HepG2 (cell line): ENCODE data around the gene TMEM141. TPM values are rescaled to one million over a fixed set of nuclear protein-coding genes. Genes with fewer than 3 reads are reported as not detected.

Source experiments
- ATF5 ChIP-seq: sonication (generic); formaldehyde crosslinking; IDR thresholded peaks from 2 replicates; pipeline ENCODE4 v1.4.0; 2020; ENCODE audit warnings: mild to moderate bottlenecking, low read depth, missing genetic modification reagents
- EED ChIP-seq: sonication (generic); formaldehyde crosslinking; IDR thresholded peaks from 2 replicates; pipeline ENCODE4 v1.5.0; 2020; ENCODE audit warnings: mild to moderate bottlenecking, missing genetic modification reagents
- GABPB1 ChIP-seq: IDR thresholded peaks from 2 replicates; pipeline ENCODE4 v1.6.1; 2016; ENCODE audit warnings: mild to moderate bottlenecking, missing genetic modification reagents, moderate library complexity, missing compliant biosample characterization
- KAT8 ChIP-seq: IDR thresholded peaks from 2 replicates; pipeline ENCODE4 v1.6.1; 2016; ENCODE audit warnings: missing genetic modification reagents, missing compliant biosample characterization
- MLLT10 ChIP-seq: sonication (generic); formaldehyde crosslinking; IDR thresholded peaks from 2 replicates; pipeline ENCODE4 v1.4.0; 2020; ENCODE audit warnings: missing genetic modification reagents
- NONO ChIP-seq, 2 experiments: fragments of 450-650 bp in 1 of 2; sonication (generic) in 1 of 2; formaldehyde crosslinking in 1 of 2; IDR thresholded peaks in 1 of 2; conservative IDR thresholded peaks in 1 of 2; 2 replicates each; pipeline versions ENCODE4 v1.6.1 to v1.8.0; 2017 to 2022; ENCODE audit warnings: mild to moderate bottlenecking in 1 of 2, missing genetic modification reagents in 1 of 2, moderate library complexity in 1 of 2
- NR1H2 ChIP-seq: sonication (generic); formaldehyde crosslinking; IDR thresholded peaks from 2 replicates; pipeline ENCODE4 v1.8.1; 2022; ENCODE audit warnings: low read depth, missing genetic modification reagents, borderline replicate concordance
- NR2F1 ChIP-seq, 2 experiments: fragments of 450-650 bp in 1 of 2; formaldehyde crosslinking in 1 of 2; IDR thresholded peaks; 2 replicates each; pipeline versions ENCODE4 v1.5.0 to v1.6.1; 2016 to 2020; ENCODE audit warnings: mild to moderate bottlenecking in 1 of 2, missing compliant biosample characterization in 1 of 2, missing genetic modification reagents in 1 of 2, moderate library complexity in 1 of 2
- SOX13 ChIP-seq, 3 experiments: fragments of 450-650 bp in 1 of 3; sonication (generic) in 1 of 3; formaldehyde crosslinking in 1 of 3; IDR thresholded peaks in 2 of 3; conservative IDR thresholded peaks in 1 of 3; 2 replicates each; pipeline versions ENCODE4 v1.5.0 to v1.6.1; 2016 to 2020; ENCODE audit warnings: antibody characterized with exemption in 1 of 3, mild to moderate bottlenecking in 1 of 3, missing compliant biosample characterization in 1 of 3, missing genetic modification reagents in 1 of 3, moderate library complexity in 1 of 3
- TRAFD1 ChIP-seq: sonication (generic); formaldehyde crosslinking; IDR thresholded peaks from 2 replicates; pipeline ENCODE4 v1.5.1; 2020; ENCODE audit warnings: missing genetic modification reagents, mild to moderate bottlenecking, borderline replicate concordance
- ZBTB25 ChIP-seq: IDR thresholded peaks from 2 replicates; pipeline ENCODE4 v1.6.1; 2018; ENCODE audit warnings: missing genetic modification reagents
- ZBTB3 ChIP-seq: sonication (generic); formaldehyde crosslinking; IDR thresholded peaks from 2 replicates; pipeline ENCODE4 v1.4.0; 2020; ENCODE audit warnings: low read depth, mild to moderate bottlenecking, moderate library complexity, missing genetic modification reagents, borderline replicate concordance
- ZBTB43 ChIP-seq: sonication (generic); formaldehyde crosslinking; conservative IDR thresholded peaks from 2 replicates; pipeline ENCODE4 v1.4.0; 2020; ENCODE audit warnings: missing genetic modification reagents
- ZBTB44 ChIP-seq: sonication (generic); formaldehyde crosslinking; IDR thresholded peaks from 2 replicates; pipeline ENCODE4 v1.4.0; 2020; ENCODE audit warnings: missing genetic modification reagents
- ZNF430 ChIP-seq: sonication (generic); formaldehyde crosslinking; IDR thresholded peaks from 2 replicates; pipeline ENCODE4 v1.9.0; 2021; ENCODE audit warnings: mild to moderate bottlenecking, missing genetic modification reagents
- ZNF589 ChIP-seq: sonication (generic); formaldehyde crosslinking; conservative IDR thresholded peaks from 2 replicates; pipeline ENCODE4 v1.8.0; 2022; ENCODE audit warnings: mild to moderate bottlenecking, moderate library complexity, missing genetic modification reagents
- ZNF670 ChIP-seq: sonication (generic); formaldehyde crosslinking; IDR thresholded peaks from 2 replicates; pipeline ENCODE4 v1.8.0; 2022; ENCODE audit warnings: mild to moderate bottlenecking, missing genetic modification reagents, borderline replicate concordance
- ZNF674 ChIP-seq: sonication (generic); formaldehyde crosslinking; IDR thresholded peaks from 2 replicates; pipeline ENCODE4 v1.5.0; 2020; ENCODE audit warnings: low read depth, mild to moderate bottlenecking, missing genetic modification reagents
- ZNF788 ChIP-seq: sonication (generic); formaldehyde crosslinking; IDR thresholded peaks from 2 replicates; pipeline ENCODE4 v1.5.0; 2020; ENCODE audit warnings: mild to moderate bottlenecking, missing genetic modification reagents, borderline replicate concordance
- ZSCAN31 ChIP-seq: sonication (generic); formaldehyde crosslinking; IDR thresholded peaks from 2 replicates; pipeline ENCODE4 v1.5.0; 2020; ENCODE audit warnings: low read depth, mild to moderate bottlenecking, missing genetic modification reagents
- polyA plus RNA-seq, 8 experiments: library from polyadenylated mRNA; depleted of rRNA in 3 of 8; stranded (reverse) in 7 of 8; unstranded in 1 of 8; fragments of >200 nt; fragmentation: Illumina TruSeq in 4 of 8; extraction: Trizol in 4 of 8; gene quantifications; 2 replicates each; pipeline versions ENCODE4 v1.2.1 to v1.2.3, GENCODE V29; 2011 to 2016; ENCODE audit warnings: low read depth in 4 of 8, missing spikeins in 1 of 8, mixed read lengths in 1 of 8; ENCODE audit not compliant: insufficient read depth in 1 of 8
- total RNA-seq, 5 experiments: library from RNA; depleted of rRNA; stranded (reverse); fragments of >200 nt; fragmentation: Illumina TruSeq; extraction: Trizol; gene quantifications; 2 replicates each; pipeline ENCODE4 v1.2.3, GENCODE V29; 2016; ENCODE audit warnings: low read depth in 1 of 5

The TMEM141 gene
- total and polyA plus RNA-seq, 2 of the 13 experiments (the other 11 are each of a cell fraction or from before 2014, with no cell fraction given) = 81.0 to 202 TPM

- TF ChIP-seq KAT8 (CRISPR knock-in tag) (0 out of 2 replicates have a peak, but pooled peaks have one; percentile 39), NONO (IDR thresholded peaks at IDR 0.05) (no peak), NONO (CRISPR knock-in tag; conservative IDR thresholded peaks at IDR 0.05) (peak; percentile 59; the same call in 1 of the 2 replicates), ZBTB3 (CRISPR knock-in tag) (no peak), MLLT10 (CRISPR knock-in tag) (no peak), EED (peak; percentile 91), SOX13 (IDR thresholded peaks at IDR 0.05) (no peak), SOX13 (CRISPR knock-in tag; conservative IDR thresholded peaks at IDR 0.05 in 1 of 2, IDR thresholded peaks at IDR 0.05 in 1 of 2) (0 out of 4 replicates have a peak, but pooled peaks of 1 of the 2 experiments have one; percentile 3), ZNF674 (CRISPR knock-in tag) (peak; percentile 51; the same call in 1 of the 2 replicates), ZBTB44 (CRISPR knock-in tag) (no peak), ZNF430 (CRISPR knock-in tag) (peak; percentile 46; the same call in 1 of the 2 replicates), ZNF589 (CRISPR knock-in tag) (no peak), ATF5 (0 out of 2 replicates have a peak, but pooled peaks have one; percentile 44), NR1H2 (CRISPR knock-in tag) (no peak), GABPB1 (CRISPR knock-in tag) (peak; percentile 53; the same call in 1 of the 2 replicates), TRAFD1 (CRISPR knock-in tag) (0 out of 2 replicates have a peak, but pooled peaks have one; percentile 30), ZSCAN31 (peak; percentile 70), ZBTB43 (CRISPR knock-in tag) (peak; percentile 38; the same call in 1 of the 2 replicates), ZBTB25 (no peak), NR2F1 (CRISPR knock-in tag; IDR thresholded peaks at IDR 0.05) (0 out of 4 replicates have a peak, but pooled peaks of 1 of the 2 experiments have one; percentile 7), ZNF788 (CRISPR knock-in tag) (peak; percentile 84; the same call in 1 of the 2 replicates), ZNF670 (CRISPR knock-in tag) (0 out of 2 replicates have a peak, but pooled peaks have one; percentile 50)
Observed at GRCh38 chr9:136807281-136808074, 16.3 kb downstream of the TMEM141 start, which contains the start of gene RABL6 (continued).
